Endothelial cell of umbilical vein (primary cell): Measurements from ENCODE around the gene UBE3B. TPM values are rescaled to one million over a fixed set of nuclear protein-coding genes. Genes with fewer than 3 reads are reported as not detected.

ENCODE experiments used
- BruUV-seq: library from RNA; stranded (reverse); fragments of 400-500 nt; replicated peaks from 2 replicates; lab custom pipeline; 2021; lab: Mats Ljungman, UMichigan
- CTCF ChIA-PET: fragments of 300-600, 350-600 bp; sonication (Branson Sonifier 250); formaldehyde crosslinking; loops from one replicate; lab custom pipeline; 2021; ENCODE audit warnings: antibody characterized with exemption, inconsistent platforms; lab: Charles Lee
- POLR2A ChIA-PET: fragments of 300-600, 350-600 bp; sonication (Branson Sonifier 250); formaldehyde crosslinking; loops from one replicate; lab custom pipeline; 2021; ENCODE audit warnings: antibody characterized with exemption, inconsistent platforms; lab: Charles Lee
- DNase-seq: peaks from one replicate; pipeline ENCODE4 v3.0.0-alpha.2; 2011; ENCODE audit warnings: low read depth, low spot score
- FAIRE-seq: peaks from 2 replicates; lab custom pipeline; 2011; peaks lifted over from hg19 to GRCh38; lab: Jason Lieb, UNC
- H2AFZ ChIP-seq: 2 replicates; pipeline ENCODE4 v1.6.0; 2012; ENCODE audit warnings: low read depth, low read length, control low read depth, inconsistent platforms
- H3K27ac ChIP-seq: 2 replicates; pipeline ENCODE4 v1.5.1; 2011; ENCODE audit warnings: low read depth, mild to moderate bottlenecking, control low read depth, low read length, moderate library complexity; ENCODE audit not compliant: insufficient read depth
- H3K27me3 ChIP-seq, 2 experiments: 2 replicates each; pipeline versions ENCODE4 v1.6.0 to v1.6.1; 2011; ENCODE audit warnings: low read length in 2 of 2, mixed read lengths in 1 of 2; ENCODE audit not compliant: control insufficient read depth in 2 of 2, insufficient read depth in 2 of 2
- H3K36me3 ChIP-seq, 2 experiments: 2 replicates in 1 of 2; 3 replicates in 1 of 2; pipeline ENCODE4 v1.5.1; 2011; ENCODE audit warnings: low read length in 2 of 2, mild to moderate bottlenecking in 1 of 2, moderate library complexity in 1 of 2; ENCODE audit not compliant: control insufficient read depth in 2 of 2, insufficient read depth in 2 of 2; ENCODE audit errors: extremely low read depth in 1 of 2
- H3K4me1 ChIP-seq: 3 replicates; pipeline ENCODE4 v1.5.1; 2011; ENCODE audit warnings: mild to moderate bottlenecking, low read length; ENCODE audit not compliant: control insufficient read depth, insufficient read depth; ENCODE audit errors: extremely low read depth
- H3K4me2 ChIP-seq: 2 replicates; pipeline ENCODE4 v1.6.1; 2011; ENCODE audit warnings: low read length, control low read depth, mixed read lengths; ENCODE audit not compliant: insufficient read depth
- H3K4me3 ChIP-seq, 3 experiments: fragments of 200-600 bp in 1 of 3; sonication (generic), shearing (Covaris generic) in 1 of 3; replicated peaks in 1 of 3; 2 replicates each; pipeline ENCODE4 v1.5.1; 2011 to 2016; ENCODE audit warnings: control low read depth in 3 of 3, low read length in 3 of 3, mild to moderate bottlenecking in 2 of 3, inconsistent platforms in 1 of 3, low read depth in 1 of 3, moderate library complexity in 1 of 3; ENCODE audit not compliant: insufficient read depth in 1 of 3
- H3K79me2 ChIP-seq: 2 replicates; pipeline ENCODE4 v1.6.0; 2012; ENCODE audit warnings: low read length, inconsistent platforms; ENCODE audit not compliant: control insufficient read depth, insufficient read depth
- H3K9ac ChIP-seq: replicated peaks from 2 replicates; pipeline ENCODE3; 2011; ENCODE audit warnings: low read length, control low read depth; ENCODE audit not compliant: insufficient read depth; ENCODE audit errors: extremely low read depth
- H3K9me1 ChIP-seq: replicated peaks from 3 replicates; pipeline ENCODE4 v1.6.0; 2011; ENCODE audit warnings: mild to moderate bottlenecking, low read length; ENCODE audit not compliant: control insufficient read depth, insufficient read depth; ENCODE audit errors: extremely low read depth
- H3K9me3 ChIP-seq: replicated peaks from 2 replicates; pipeline ENCODE4 v1.5.1; 2012; ENCODE audit warnings: low read length, inconsistent platforms; ENCODE audit not compliant: control insufficient read depth, insufficient read depth
- H4K20me1 ChIP-seq: replicated peaks from 2 replicates; pipeline ENCODE3; 2011; ENCODE audit warnings: mild to moderate bottlenecking, low read length; ENCODE audit not compliant: control insufficient read depth, insufficient read depth; ENCODE audit errors: extremely low read depth
- CTCF ChIP-seq, 2 donors: IDR thresholded peaks; 1 replicate in 1 of 2; 2 replicates in 1 of 2; pipeline ENCODE4 v1.5.1; 2011; ENCODE audit warnings: low read length in 2 of 2, mild to moderate bottlenecking in 2 of 2, moderate library complexity in 2 of 2, control low read depth in 1 of 2, inconsistent platforms in 1 of 2, low read depth in 1 of 2; ENCODE audit not compliant: insufficient read depth in 1 of 2; ENCODE audit errors: extremely low read depth in 1 of 2
- EZH2 ChIP-seq: IDR thresholded peaks from 2 replicates; pipeline ENCODE4 v1.6.1; 2012; ENCODE audit warnings: borderline replicate concordance, low read depth, mild to moderate bottlenecking, moderate library complexity, low read length, inconsistent platforms; ENCODE audit not compliant: severe bottlenecking
- FOS ChIP-seq: IDR thresholded peaks from 2 replicates; pipeline ENCODE4 v1.6.1; 2011; ENCODE audit warnings: mild to moderate bottlenecking, low read length, moderate library complexity, borderline replicate concordance; ENCODE audit not compliant: insufficient read depth
- GATA2 ChIP-seq: IDR thresholded peaks from 2 replicates; pipeline ENCODE4 v1.7.0; 2011; ENCODE audit warnings: low read depth, mild to moderate bottlenecking, moderate library complexity, mixed read lengths, low read length; ENCODE audit not compliant: insufficient read length, insufficient read depth
- JUN ChIP-seq: IDR thresholded peaks from 2 replicates; pipeline ENCODE4 v1.6.1; 2011; ENCODE audit warnings: borderline replicate concordance, low read depth; ENCODE audit not compliant: insufficient read length, insufficient read depth
- MAX ChIP-seq: IDR thresholded peaks from 2 replicates; pipeline ENCODE4 v1.6.1; 2011; ENCODE audit not compliant: insufficient read depth, insufficient read length
- MYC ChIP-seq: IDR thresholded peaks from one replicate; pipeline ENCODE4 v1.6.1; 2011; ENCODE audit warnings: mild to moderate bottlenecking, low read depth, low read length
- POLR2A ChIP-seq: IDR thresholded peaks from 2 replicates; pipeline ENCODE4 v1.6.1; 2012; ENCODE audit warnings: low read depth, mild to moderate bottlenecking, control low read depth, low read length
- POLR2AphosphoS5 ChIP-seq: IDR thresholded peaks from 2 replicates; pipeline ENCODE4 v1.6.1; 2012; ENCODE audit warnings: low read depth, mild to moderate bottlenecking, control low read depth, low read length, moderate library complexity; ENCODE audit not compliant: insufficient read depth
- dilution Hi-C: fragments of 300-500 bp; cut with MboI; formaldehyde crosslinking; loops from one replicate; pipeline ENCODE4 v1.15.0; 2019; ENCODE audit warnings: low sequenced_read_pairs; ENCODE audit not compliant: extremely low pct_ligation_motif_present
- intact Hi-C: fragments of 100-400 bp; cut with micrococcal nuclease; formaldehyde crosslinking; loops from one replicate; pipeline ENCODE4 v1.10.0; 2022
- polyA plus RNA-seq, 4 experiments: library from polyadenylated mRNA; depleted of rRNA in 3 of 4; stranded (reverse) in 3 of 4; unstranded in 1 of 4; fragments of >200 nt; gene quantifications; 2 replicates each; pipeline versions ENCODE4 v1.2.1 to v1.2.3, GENCODE V29; 2011 to 2012; ENCODE audit warnings: missing spikeins in 1 of 4
- total RNA-seq: library from RNA; stranded (reverse); gene quantifications from 2 replicates; pipeline ENCODE4 v1.2.3, GENCODE V29; 2021

UBE3B gene
- total and polyA plus RNA-seq, 2 donors (not counting 3 experiments of a cell fraction or from before 2014, with no cell fraction given), result 24.9 to 40.8 TPM

- DNase-seq, result no peak
- Histone ChIP-seq H3K9ac (no peak overlapping the region), H3K79me2 (no peaks in the 10 kb centered on the region), H3K27ac (no peak overlapping the region), H3K36me3 (peaks cover 0 to 20% of the 10 kb centered on the region in 2 experiments), H3K4me3 (no peak overlapping the region), H2AFZ (no peak overlapping the region), H3K9me3 (no peaks in the 10 kb centered on the region), H3K4me2 (no peak overlapping the region), H3K9me1 (no peaks in the 10 kb centered on the region), H3K27me3 (no peaks in the 10 kb centered on the region), H4K20me1 (no peaks in the 10 kb centered on the region), H3K4me1 (no peaks in the 10 kb centered on the region)
- intact Hi-C loops (no loop called here), dilution Hi-C loops (no loop called here)
- ChIA-PET POLR2A (no interaction called here), CTCF (no interaction called here)
- BruUV-seq, result no TSS peak
- TF ChIP-seq POLR2AphosphoS5, result no peak
- TF ChIP-seq EZH2, result no peak
- TF ChIP-seq POLR2A, result no peak
- TF ChIP-seq JUN, result no peak
- no peak for TF ChIP-seq GATA2
- TF ChIP-seq MAX, result no peak
- no peak for TF ChIP-seq FOS
- TF ChIP-seq CTCF (IDR thresholded peaks at IDR 0.05; ENCODE audit: extremely low read depth in 1 of 2, insufficient read depth in 1 of 2, low read depth in 1 of 2, low read length in 2 of 2), result no peak
- no peak for TF ChIP-seq MYC
- no peak for FAIRE-seq
These were observed 55.5 kb downstream of the UBE3B start for GRCh38 chr12:109532721-109533486.
